Mucosa of rectum (tissue), 2 donors: ENCODE measurements around the gene ACER2.

Experiments
- H3K27ac ChIP-seq, 2 donors: one replicate each; pipeline ENCODE4 v1.7.0; 2013; ENCODE audit warnings: inconsistent platforms in 2 of 2, low read depth in 2 of 2, low read length in 2 of 2
- H3K27me3 ChIP-seq, 2 donors: one replicate each; pipeline ENCODE4 v1.7.0; 2013; ENCODE audit warnings: low read length in 2 of 2; ENCODE audit not compliant: control insufficient read depth in 2 of 2, insufficient read depth in 2 of 2
- H3K36me3 ChIP-seq, 2 donors: one replicate each; pipeline ENCODE4 v1.7.0; 2013; ENCODE audit warnings: low read length in 2 of 2; ENCODE audit not compliant: control insufficient read depth in 2 of 2, insufficient read depth in 2 of 2
- H3K4me1 ChIP-seq, 2 donors: one replicate each; pipeline ENCODE4 v1.7.0; 2013; ENCODE audit warnings: low read length in 2 of 2, mild to moderate bottlenecking in 1 of 2; ENCODE audit not compliant: control insufficient read depth in 2 of 2, insufficient read depth in 2 of 2
- H3K4me3 ChIP-seq, 2 donors: one replicate each; pipeline ENCODE4 v1.7.0; 2013; ENCODE audit warnings: low read length in 2 of 2
- H3K9ac ChIP-seq, 2 donors: one replicate each; pipeline ENCODE4 v1.7.0; 2013; ENCODE audit warnings: low read length in 2 of 2, low read depth in 1 of 2, mild to moderate bottlenecking in 1 of 2
- H3K9me3 ChIP-seq, 2 donors: one replicate each; pipeline ENCODE4 v1.7.0; 2013; ENCODE audit warnings: low read length in 2 of 2; ENCODE audit not compliant: control insufficient read depth in 2 of 2
- donor health status: healthy.
- donor health status: Normal muscosa, but diverticular disease.

The ACER2 gene

GRCh38 chr9:19493174-19493811, 84.5 kb downstream of the ACER2 start:
- H3K4me3 ChIP-seq: peak overlapping the region; percentile 21 to 33
- H3K27ac ChIP-seq: no peak overlapping the region
- H3K4me1 ChIP-seq: no peaks in the 10 kb centered on the region
- no peaks in the 10 kb centered on the region for H3K27me3 ChIP-seq
- no peaks in the 10 kb centered on the region for H3K36me3 ChIP-seq
- no peaks in the 10 kb centered on the region for H3K9me3 ChIP-seq
- H3K9ac ChIP-seq: no peak overlapping the region

GRCh38 chr9:19493876-19494275, 85.1 kb downstream of the ACER2 start:
- Histone ChIP-seq H3K4me3 (no peak overlapping the region), H3K9me3 (no peaks in the 10 kb centered on the region), H3K36me3 (no peaks in the 10 kb centered on the region), H3K4me1 (no peaks in the 10 kb centered on the region), H3K27ac (no peak overlapping the region), H3K27me3 (no peaks in the 10 kb centered on the region), H3K9ac (no peak overlapping the region)

GRCh38 chr9:19495186-19496028, 86.6 kb downstream of the ACER2 start:
- Histone ChIP-seq H3K36me3 (no peaks in the 10 kb centered on the region), H3K4me3 (no peak overlapping the region), H3K9me3 (no peaks in the 10 kb centered on the region), H3K4me1 (no peaks in the 10 kb centered on the region), H3K9ac (no peak overlapping the region), H3K27ac (no peak overlapping the region), H3K27me3 (no peaks in the 10 kb centered on the region)

- no peaks in the 10 kb centered on the region for H3K4me1 ChIP-seq
- H3K27me3 ChIP-seq: no peaks in the 10 kb centered on the region
- no peak overlapping the region for H3K9ac ChIP-seq
- no peak overlapping the region for H3K4me3 ChIP-seq
- H3K9me3 ChIP-seq: no peaks in the 10 kb centered on the region
- H3K36me3 ChIP-seq: no peaks in the 10 kb centered on the region
- no peak overlapping the region for H3K27ac ChIP-seq
Measured at GRCh38 chr9:19496321-19497050, 87.7 kb downstream of the ACER2 start.

GRCh38 chr9:19497276-19497675, 88.5 kb downstream of the ACER2 start:
- no peaks in the 10 kb centered on the region for H3K9me3 ChIP-seq
- no peak overlapping the region for H3K4me3 ChIP-seq
- H3K9ac ChIP-seq: no peak overlapping the region
- H3K27me3 ChIP-seq: no peaks in the 10 kb centered on the region
- no peak overlapping the region for H3K27ac ChIP-seq
- no peaks in the 10 kb centered on the region for H3K4me1 ChIP-seq
- no peaks in the 10 kb centered on the region for H3K36me3 ChIP-seq

- Histone ChIP-seq H3K36me3 (no peaks in the 10 kb centered on the region), H3K4me1 (no peaks in the 10 kb centered on the region), H3K9me3 (no peaks in the 10 kb centered on the region), H3K27ac (no peak overlapping the region), H3K9ac (no peak overlapping the region), H3K4me3 (no peak overlapping the region), H3K27me3 (no peaks in the 10 kb centered on the region)
Measured at GRCh38 chr9:19498015-19498414, 89.2 kb downstream of the ACER2 start.
